ENCODE data around the gene KCNIP4.

KCNIP4 gene

GRCh38 chr4:21845663-21846062 is 102.9 kb downstream of the KCNIP4 start:
- DNase-seq: no peak

- DNase-seq: no peak
Measured at GRCh38 chr4:21835712-21836111, 112.9 kb downstream of the KCNIP4 start.

- no peak for DNase-seq
Measured at GRCh38 chr4:21830272-21830671, 118.3 kb downstream of the KCNIP4 start.

- DNase-seq: no peak
Measured at GRCh38 chr4:21827575-21827974, 121.0 kb downstream of the KCNIP4 start.

- DNase-seq: no peak
Measured at GRCh38 chr4:21826071-21826470, 122.5 kb downstream of the KCNIP4 start.

GRCh38 chr4:21819086-21819485 is 129.5 kb downstream of the KCNIP4 start:
- no peak for DNase-seq

GRCh38 chr4:21815651-21816377 is 132.8 kb downstream of the KCNIP4 start:
- DNase-seq: no peak

GRCh38 chr4:21811565-21811964 is 137.0 kb downstream of the KCNIP4 start:
- DNase-seq: no peak

- no peak for DNase-seq
Measured at GRCh38 chr4:21806991-21807390, 141.6 kb downstream of the KCNIP4 start.

- DNase-seq: no peak
Measured at GRCh38 chr4:21802406-21802805, 146.2 kb downstream of the KCNIP4 start.

GRCh38 chr4:21801661-21802385 is 146.7 kb downstream of the KCNIP4 start:
- no peak for DNase-seq

GRCh38 chr4:21795091-21795490 is 153.5 kb downstream of the KCNIP4 start:
- no peak for DNase-seq

- DNase-seq: no peak
Measured at GRCh38 chr4:21792736-21793135, 155.8 kb downstream of the KCNIP4 start.

- DNase-seq: peak in 3 of 4 experiments; percentile 37 to 48 (median 42)
Measured at GRCh38 chr4:21790438-21791029, 158.0 kb downstream of the KCNIP4 start.

- DNase-seq: no peak
Measured at GRCh38 chr4:21780148-21780547, 168.4 kb downstream of the KCNIP4 start.

GRCh38 chr4:21778702-21779101 is 169.9 kb downstream of the KCNIP4 start:
- DNase-seq: no peak

GRCh38 chr4:21775703-21776102 is 172.9 kb downstream of the KCNIP4 start:
- DNase-seq: no peak

- peak in 1 of 4 experiments; percentile 4 for DNase-seq
Measured at GRCh38 chr4:21769404-21770147, 179.0 kb downstream of the KCNIP4 start.

GRCh38 chr4:21768349-21769310 is 179.9 kb downstream of the KCNIP4 start:
- peak; percentile 8 to 56 (median 26) for DNase-seq

- DNase-seq: peak; percentile 38 to 59 (median 44)
Measured at GRCh38 chr4:21765810-21766407, 182.7 kb downstream of the KCNIP4 start.

- DNase-seq: no peak
Measured at GRCh38 chr4:21763855-21764254, 184.7 kb downstream of the KCNIP4 start.

Measured in suppressor macrophage (primary cell).